HepG2 (cell line): ENCODE measurements around the gene SIRPA. TPM values are rescaled to one million over a fixed set of nuclear protein-coding genes. Genes with fewer than 3 reads are reported as not detected.

ENCODE experiments used
- ATAC-seq: fragments of 200-7000 bp; cut with Tn5 transposase; 3 replicates; pipeline ENCODE4 v1.9.1; 2020; ENCODE audit warnings: mild to moderate bottlenecking, moderate library complexity
- BruUV-seq: library from RNA; stranded (reverse); fragments of 400-500 nt; replicated peaks from 2 replicates; lab custom pipeline; 2021; lab: Mats Ljungman, UMichigan
- CTCF ChIA-PET: fragments of 300-600 bp; formaldehyde crosslinking; extraction: SDS; loops from one replicate; lab custom pipeline; 2021; ENCODE audit warnings: low total read pairs, inconsistent platforms, low intra/inter-chr PET ratio; lab: Yijun Ruan, JAX
- POLR2A ChIA-PET: fragments of 350-600 bp; sonication (Branson Sonifier 250); formaldehyde crosslinking; loops from one replicate; lab custom pipeline; 2020; ENCODE audit warnings: antibody characterized with exemption, inconsistent platforms; lab: Yijun Ruan, JAX
- DNase-seq: peaks from one replicate; pipeline ENCODE4 v3.0.0-alpha.2; 2015; ENCODE audit warnings: low spot score
- FAIRE-seq: peaks from 3 replicates; lab custom pipeline; 2011; peaks lifted over from hg19 to GRCh38; lab: Jason Lieb, UNC
- H2AFZ ChIP-seq: one replicate; pipeline ENCODE4 v1.6.1; 2011; ENCODE audit warnings: low read length, inconsistent platforms
- H3K27ac ChIP-seq: fragments of 300-600 bp; 3 replicates; pipeline ENCODE4 v1.8.0; 2011; ENCODE audit warnings: mixed run types, mild to moderate bottlenecking, mixed read lengths, low read length, inconsistent platforms; ENCODE audit not compliant: insufficient read depth; ENCODE audit errors: extremely low read length
- H3K27me3 ChIP-seq, 2 experiments: fragments of 200-600 bp in 1 of 2; 2 replicates in 1 of 2; 3 replicates in 1 of 2; pipeline versions ENCODE4 v1.6.0 to v1.8.0; 2011; ENCODE audit warnings: low read length in 2 of 2, mild to moderate bottlenecking in 2 of 2, moderate library complexity in 2 of 2, inconsistent platforms in 1 of 2; ENCODE audit not compliant: insufficient read depth in 2 of 2, control insufficient read depth in 1 of 2
- H3K36me3 ChIP-seq, 2 experiments: fragments of 200-600 bp in 1 of 2; replicated peaks in 1 of 2; 2 replicates in 1 of 2; 3 replicates in 1 of 2; pipeline versions ENCODE4 v1.5.1 to v1.8.0; 2011; ENCODE audit warnings: low read length in 2 of 2, inconsistent platforms in 1 of 2; ENCODE audit not compliant: insufficient read depth in 2 of 2, control insufficient read depth in 1 of 2
- H3K4me1 ChIP-seq: 2 replicates; pipeline ENCODE4 v1.5.1; 2012; ENCODE audit warnings: low read length, inconsistent platforms; ENCODE audit not compliant: insufficient read depth
- H3K4me2 ChIP-seq: 2 replicates; pipeline ENCODE4 v1.6.0; 2011; ENCODE audit warnings: low read depth, low read length, inconsistent platforms
- H3K4me3 ChIP-seq, 3 experiments: fragments of 200-600 bp in 1 of 3; sonication (generic), shearing (Covaris generic) in 1 of 3; replicated peaks in 1 of 3; 2 replicates each; pipeline ENCODE4 v1.5.1; 2011 to 2016; ENCODE audit warnings: low read length in 3 of 3, inconsistent platforms in 2 of 3, low read depth in 2 of 3, mild to moderate bottlenecking in 2 of 3, control low read depth in 1 of 3, mixed read lengths in 1 of 3; ENCODE audit not compliant: insufficient read depth in 1 of 3
- H3K79me2 ChIP-seq: one replicate; pipeline ENCODE4 v1.6.1; 2011; ENCODE audit warnings: low read length, inconsistent platforms; ENCODE audit not compliant: insufficient read depth
- H3K9ac ChIP-seq: 2 replicates; pipeline ENCODE4 v1.6.0; 2011; ENCODE audit warnings: mild to moderate bottlenecking, low read depth, low read length, inconsistent platforms; ENCODE audit not compliant: insufficient read depth
- H3K9me3 ChIP-seq: 2 replicates; pipeline ENCODE4 v1.5.1; 2012; ENCODE audit warnings: mild to moderate bottlenecking, low read length
- H4K20me1 ChIP-seq: 2 replicates; pipeline ENCODE4 v1.6.0; 2011; ENCODE audit warnings: inconsistent platforms, mild to moderate bottlenecking, low read length, moderate library complexity; ENCODE audit not compliant: insufficient read depth
- CHD4 ChIP-seq: fragments of 200-600 bp; sonication (generic); IDR thresholded peaks from 2 replicates; pipeline ENCODE4 v1.7.0; 2017; ENCODE audit warnings: mild to moderate bottlenecking, low read length, borderline replicate concordance
- ELF4 ChIP-seq: sonication (generic); formaldehyde crosslinking; IDR thresholded peaks from 2 replicates; pipeline ENCODE4 v1.5.0; 2020; ENCODE audit warnings: missing genetic modification reagents, mild to moderate bottlenecking, moderate library complexity, borderline replicate concordance
- MTA3 ChIP-seq: sonication (generic); formaldehyde crosslinking; IDR thresholded peaks from 2 replicates; pipeline ENCODE4 v1.4.0; 2020; ENCODE audit warnings: missing genetic modification reagents
- SP4 ChIP-seq: sonication (generic); formaldehyde crosslinking; IDR thresholded peaks from 2 replicates; pipeline ENCODE4 v1.8.1; 2023; ENCODE audit warnings: mild to moderate bottlenecking, missing genetic modification reagents
- SYNCRIP ChIP-seq: fragments of 200-400 bp; formaldehyde crosslinking; IDR thresholded peaks from 2 replicates; pipeline ENCODE4 v1.6.1; 2018; ENCODE audit warnings: mild to moderate bottlenecking, low read depth, low read length; ENCODE audit not compliant: insufficient read depth
- TBX2 ChIP-seq: sonication (generic); formaldehyde crosslinking; IDR thresholded peaks from 2 replicates; pipeline ENCODE4 v1.5.0; 2020; ENCODE audit warnings: missing genetic modification reagents, mild to moderate bottlenecking, borderline replicate concordance
- XRCC5 ChIP-seq: fragments of 200-400 bp; formaldehyde crosslinking; optimal IDR thresholded peaks from 2 replicates; pipeline ENCODE3; 2017; ENCODE audit warnings: mild to moderate bottlenecking, low read length
- ZNF687 ChIP-seq: sonication (generic); formaldehyde crosslinking; IDR thresholded peaks from 2 replicates; pipeline ENCODE4 v1.5.1; 2020; ENCODE audit warnings: mild to moderate bottlenecking, missing genetic modification reagents, moderate library complexity
- ZNF850 ChIP-seq: sonication (generic); formaldehyde crosslinking; conservative IDR thresholded peaks from 2 replicates; pipeline ENCODE4 v1.9.0; 2021; ENCODE audit warnings: mild to moderate bottlenecking, missing genetic modification reagents
- WGBS: methylation state at CpG from one replicate; pipeline ENCODE4 v1.1.6; 2017; ENCODE audit warnings: low lambda C conversion rate; 5-methylcytosine and 5-hydroxymethylcytosine counted together
- in situ Hi-C: cut with HindIII; loops from 2 replicates; pipeline ENCODE4 v1.10.0; 2017; ENCODE audit warnings: low pct_unique_long_range_greater_than_20kb; ENCODE audit not compliant: extremely low pct_ligation_motif_present
- intact Hi-C: fragments of 100-400 bp; cut with micrococcal nuclease; formaldehyde crosslinking; loops from one replicate; pipeline ENCODE4 v1.10.0; 2022; ENCODE audit not compliant: unreplicated experiment
- polyA plus RNA-seq, 8 experiments: library from polyadenylated mRNA; depleted of rRNA in 3 of 8; stranded (reverse) in 7 of 8; unstranded in 1 of 8; fragments of >200 nt; fragmentation: Illumina TruSeq in 4 of 8; extraction: Trizol in 4 of 8; gene quantifications; 2 replicates each; pipeline versions ENCODE4 v1.2.1 to v1.2.3, GENCODE V29; 2011 to 2016; ENCODE audit warnings: low read depth in 4 of 8, missing spikeins in 1 of 8, mixed read lengths in 1 of 8; ENCODE audit not compliant: insufficient read depth in 1 of 8
- total RNA-seq, 5 experiments: library from RNA; depleted of rRNA; stranded (reverse); fragments of >200 nt; fragmentation: Illumina TruSeq; extraction: Trizol; gene quantifications; 2 replicates each; pipeline ENCODE4 v1.2.3, GENCODE V29; 2016; ENCODE audit warnings: low read depth in 1 of 5
- TF ChIP-seq, protein P1 (sequence below): sonication (generic); formaldehyde crosslinking; IDR thresholded peaks from 2 replicates; pipeline ENCODE4 v1.4.0; 2020; ENCODE audit warnings: missing genetic modification reagents

Gene SIRPA
- total and polyA plus RNA-seq, 2 of the 13 experiments (the other 11 are each of a cell fraction or from before 2014, with no cell fraction given) = 7.2 to 17.6 TPM

- no peak overlapping the region for H3K9ac ChIP-seq
- intact Hi-C loops (no loop called here), in situ Hi-C loops (no loop called here)
- H2AFZ ChIP-seq = no peak overlapping the region
- no peaks in the 10 kb centered on the region for H4K20me1 ChIP-seq
- 29% methylated on average over 4 of the region's 4 CpGs for WGBS
- ChIA-PET CTCF (no interaction called here), POLR2A (interaction anchor here (5.0 kb wide), 1 partner anchor 29 kb away, joined by 24 read pairs; no protein-coding TSS in a partner anchor)
- peaks cover 67% of the 10 kb centered on the region for H3K4me1 ChIP-seq
- H3K4me3 ChIP-seq = no peak overlapping the region
- TF ChIP-seq, protein P1, sequence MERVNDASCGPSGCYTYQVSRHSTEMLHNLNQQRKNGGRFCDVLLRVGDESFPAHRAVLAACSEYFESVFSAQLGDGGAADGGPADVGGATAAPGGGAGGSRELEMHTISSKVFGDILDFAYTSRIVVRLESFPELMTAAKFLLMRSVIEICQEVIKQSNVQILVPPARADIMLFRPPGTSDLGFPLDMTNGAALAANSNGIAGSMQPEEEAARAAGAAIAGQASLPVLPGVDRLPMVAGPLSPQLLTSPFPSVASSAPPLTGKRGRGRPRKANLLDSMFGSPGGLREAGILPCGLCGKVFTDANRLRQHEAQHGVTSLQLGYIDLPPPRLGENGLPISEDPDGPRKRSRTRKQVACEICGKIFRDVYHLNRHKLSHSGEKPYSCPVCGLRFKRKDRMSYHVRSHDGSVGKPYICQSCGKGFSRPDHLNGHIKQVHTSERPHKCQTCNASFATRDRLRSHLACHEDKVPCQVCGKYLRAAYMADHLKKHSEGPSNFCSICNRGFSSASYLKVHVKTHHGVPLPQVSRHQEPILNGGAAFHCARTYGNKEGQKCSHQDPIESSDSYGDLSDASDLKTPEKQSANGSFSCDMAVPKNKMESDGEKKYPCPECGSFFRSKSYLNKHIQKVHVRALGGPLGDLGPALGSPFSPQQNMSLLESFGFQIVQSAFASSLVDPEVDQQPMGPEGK (CRISPR knock-in tag) = peak; percentile 47; the same call in 1 of the 2 replicates
- TF ChIP-seq TBX2 = peak; percentile 25; the same call in 1 of the 2 replicates
- no peak for TF ChIP-seq SP4 (CRISPR knock-in tag)
- no peak for TF ChIP-seq MTA3 (CRISPR knock-in tag)
- no peak for TF ChIP-seq ZNF687 (CRISPR knock-in tag)
- no peak for TF ChIP-seq ELF4 (CRISPR knock-in tag)
- no peak for TF ChIP-seq ZNF850 (CRISPR knock-in tag)
- TF ChIP-seq XRCC5 = peak; percentile 27
- no peak for TF ChIP-seq CHD4
- no peak for TF ChIP-seq SYNCRIP
- no peaks in the 10 kb centered on the region for H3K79me2 ChIP-seq
- H3K9me3 ChIP-seq = no peaks in the 10 kb centered on the region
- BruUV-seq = no TSS peak
- ATAC-seq = peak; percentile 34; the same call in 2 of the 3 replicates
- no peak for FAIRE-seq
- H3K4me2 ChIP-seq = peak overlapping the region; percentile 39
- no peaks in the 10 kb centered on the region for H3K36me3 ChIP-seq
- DNase-seq = no peak
- no peaks in the 10 kb centered on the region for H3K27me3 ChIP-seq
- no peak overlapping the region for H3K27ac ChIP-seq
Measured at GRCh38 chr20:1857466-1857865, 37.7 kb upstream of the SIRPA start.
